ENCODE data around the gene NDUFAB1.

Gene NDUFAB1

GRCh38 chr16:23573817-23574216, 22.3 kb downstream of the NDUFAB1 start:
- no peak for DNase-seq
- Histone ChIP-seq H3K27me3 (no peaks in the 10 kb centered on the region), H3K4me1 (no peaks in the 10 kb centered on the region), H3K27ac (no peak overlapping the region), H3K9me3 (no peaks in the 10 kb centered on the region), H3K36me3 (peaks cover 43 to 97% (median 83%) of the 10 kb centered on the region in 3 donors), H3K4me3 (no peak overlapping the region)
- intact Hi-C loops (cut with DNase I; ENCODE audit: low total_unique reads) = no loop called here
- TF ChIP-seq, protein P1, sequence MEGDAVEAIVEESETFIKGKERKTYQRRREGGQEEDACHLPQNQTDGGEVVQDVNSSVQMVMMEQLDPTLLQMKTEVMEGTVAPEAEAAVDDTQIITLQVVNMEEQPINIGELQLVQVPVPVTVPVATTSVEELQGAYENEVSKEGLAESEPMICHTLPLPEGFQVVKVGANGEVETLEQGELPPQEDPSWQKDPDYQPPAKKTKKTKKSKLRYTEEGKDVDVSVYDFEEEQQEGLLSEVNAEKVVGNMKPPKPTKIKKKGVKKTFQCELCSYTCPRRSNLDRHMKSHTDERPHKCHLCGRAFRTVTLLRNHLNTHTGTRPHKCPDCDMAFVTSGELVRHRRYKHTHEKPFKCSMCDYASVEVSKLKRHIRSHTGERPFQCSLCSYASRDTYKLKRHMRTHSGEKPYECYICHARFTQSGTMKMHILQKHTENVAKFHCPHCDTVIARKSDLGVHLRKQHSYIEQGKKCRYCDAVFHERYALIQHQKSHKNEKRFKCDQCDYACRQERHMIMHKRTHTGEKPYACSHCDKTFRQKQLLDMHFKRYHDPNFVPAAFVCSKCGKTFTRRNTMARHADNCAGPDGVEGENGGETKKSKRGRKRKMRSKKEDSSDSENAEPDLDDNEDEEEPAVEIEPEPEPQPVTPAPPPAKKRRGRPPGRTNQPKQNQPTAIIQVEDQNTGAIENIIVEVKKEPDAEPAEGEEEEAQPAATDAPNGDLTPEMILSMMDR (IDR thresholded peaks at IDR 0.05) = no peak

DNA sequence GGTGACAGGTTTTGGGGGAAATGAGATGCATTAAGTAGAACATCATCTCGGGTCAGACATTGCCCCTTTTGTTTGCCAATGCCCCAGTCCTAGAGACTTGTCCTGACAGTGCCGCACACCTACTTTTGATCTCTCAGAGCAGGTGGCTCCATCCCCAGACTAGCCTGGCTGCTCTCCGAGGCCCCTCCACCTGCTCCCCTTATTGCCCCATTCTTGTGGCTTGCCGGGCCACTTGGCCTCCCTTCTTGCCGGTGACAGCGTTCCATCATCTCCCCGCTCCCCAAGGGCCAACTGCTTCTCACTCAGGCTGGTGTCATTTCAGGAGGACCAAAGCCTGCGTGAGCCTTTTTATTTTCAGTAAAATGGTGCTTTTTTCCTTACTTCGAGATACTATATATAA, 23.7 kb downstream of the NDUFAB1 start:
- peaks cover 52 to 100% (median 83%) of the 10 kb centered on the region in 3 donors for H3K36me3 ChIP-seq
- H3K4me1 ChIP-seq = no peaks in the 10 kb centered on the region
- H3K9me3 ChIP-seq = no peaks in the 10 kb centered on the region
- no peak for DNase-seq
- TF ChIP-seq, protein P1 (IDR thresholded peaks at IDR 0.05) = no peak
- no peaks in the 10 kb centered on the region for H3K27me3 ChIP-seq
- intact Hi-C loops (cut with DNase I; ENCODE audit: low total_unique reads) = no loop called here
- no peak overlapping the region for H3K27ac ChIP-seq
- H3K4me3 ChIP-seq = no peak overlapping the region

DNA sequence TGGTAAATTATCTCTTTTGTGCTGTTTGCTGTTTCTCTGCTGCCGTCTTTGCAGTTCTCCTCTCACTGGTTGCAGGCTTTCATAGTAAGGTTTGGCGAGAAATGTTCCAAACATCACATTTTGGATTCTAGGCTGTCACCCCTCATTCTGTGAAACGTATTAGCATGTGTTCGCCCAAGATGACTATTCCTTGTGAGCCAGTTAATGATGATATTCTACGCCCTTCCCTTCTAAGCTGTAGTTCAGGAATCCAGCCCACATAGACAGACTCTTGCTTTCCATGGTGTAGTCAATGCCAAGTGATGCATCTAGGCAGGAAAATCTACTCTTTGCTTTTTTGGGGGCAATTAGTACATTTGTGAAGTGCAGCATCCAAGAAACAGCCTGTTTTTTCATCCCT, 24.2 kb downstream of the NDUFAB1 start:
- intact Hi-C loops (cut with DNase I; ENCODE audit: low total_unique reads) = no loop called here
- Histone ChIP-seq H3K36me3 (peaks cover 57 to 100% (median 83%) of the 10 kb centered on the region in 3 donors), H3K4me3 (no peak overlapping the region), H3K4me1 (no peaks in the 10 kb centered on the region), H3K27ac (no peak overlapping the region), H3K9me3 (no peaks in the 10 kb centered on the region), H3K27me3 (no peaks in the 10 kb centered on the region)
- TF ChIP-seq, protein P1 (IDR thresholded peaks at IDR 0.05) = no peak
- DNase-seq = no peak

DNA sequence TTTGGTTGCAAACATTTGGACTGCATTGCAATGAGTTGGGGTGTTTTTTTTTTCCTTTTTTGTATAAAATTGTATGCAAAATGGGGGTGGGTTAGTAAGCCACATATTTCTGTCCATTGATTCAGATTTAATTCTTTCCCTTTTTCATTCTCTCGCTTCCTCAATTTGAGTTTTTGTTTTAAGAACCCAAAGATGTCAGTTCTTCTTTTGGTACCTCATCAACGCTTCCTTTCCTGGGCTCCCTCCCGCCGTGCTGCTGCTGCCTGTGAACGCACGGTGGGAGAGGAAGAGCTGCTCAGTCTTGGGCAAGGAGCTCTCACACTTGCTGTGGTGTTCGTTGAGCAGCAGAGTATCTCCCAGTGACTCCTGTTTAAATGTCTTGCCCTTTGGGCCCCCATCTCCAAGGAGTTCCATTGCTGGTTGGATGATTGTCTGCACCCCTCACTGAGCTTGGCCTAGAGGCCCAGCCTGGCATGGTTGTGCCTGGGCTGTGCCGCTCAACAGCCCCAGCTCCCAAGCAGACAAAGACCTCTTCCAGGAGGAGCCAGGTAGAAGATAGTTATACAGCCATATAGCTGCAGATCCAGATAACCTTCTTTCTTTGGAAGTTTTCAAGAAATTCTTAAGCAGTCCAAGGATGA, 25.0 kb downstream of the NDUFAB1 start:
- intact Hi-C loops (cut with DNase I; ENCODE audit: low total_unique reads) = no loop called here
- TF ChIP-seq, protein P1 (IDR thresholded peaks at IDR 0.05) = no peak
- H3K4me1 ChIP-seq = no peaks in the 10 kb centered on the region
- H3K27me3 ChIP-seq = no peaks in the 10 kb centered on the region
- no peaks in the 10 kb centered on the region for H3K9me3 ChIP-seq
- peaks cover 64 to 100% (median 87%) of the 10 kb centered on the region in 3 donors for H3K36me3 ChIP-seq
- peak in 1 of 2 donors; percentile 26 for DNase-seq
- no peak overlapping the region for H3K4me3 ChIP-seq
- H3K27ac ChIP-seq = no peak overlapping the region

DNA sequence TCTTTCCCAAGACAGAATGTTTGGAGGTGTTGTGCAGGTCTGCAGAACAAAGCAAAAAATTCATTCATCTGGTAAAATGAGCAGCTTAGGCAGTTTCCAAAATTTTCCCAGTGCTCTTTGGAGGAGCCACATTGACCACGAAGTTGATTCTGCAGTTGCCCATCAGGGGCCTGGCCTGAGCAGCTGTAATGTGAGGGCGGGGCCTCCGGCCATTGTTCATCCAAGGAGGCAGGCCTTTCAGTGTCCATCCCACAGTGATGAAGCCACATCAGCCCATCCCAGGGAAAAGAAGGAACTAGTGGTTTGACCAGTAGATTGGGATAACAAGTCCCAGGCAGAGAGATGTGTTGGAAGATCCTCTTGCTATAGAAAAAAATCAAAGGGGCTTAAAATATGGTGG, 28.5 kb downstream of the NDUFAB1 start:
- intact Hi-C loops (cut with DNase I; ENCODE audit: low total_unique reads) = no loop called here
- Histone ChIP-seq H3K27me3 (no peaks in the 10 kb centered on the region), H3K27ac (no peak overlapping the region), H3K9me3 (no peaks in the 10 kb centered on the region), H3K4me3 (no peak overlapping the region), H3K4me1 (peaks cover 0 to 5% (median 0%) of the 10 kb centered on the region in 4 donors), H3K36me3 (peaks cover 88 to 100% (median 93%) of the 10 kb centered on the region in 3 donors)
- DNase-seq = no peak
- TF ChIP-seq, protein P1 (IDR thresholded peaks at IDR 0.05) = no peak

All from tibial artery (tissue), 4 donors.